Activated CD4-positive, alpha-beta T cell treated with anti-CD3 and anti-CD28 coated beads for 4 hours (primary cell): ENCODE results near the gene NBDY.
"Not testable (repeated sequence)": the region's sequence is repeated elsewhere in the genome, so short reads cannot be mapped to it uniquely, and the experiment has no call there.

Source experiments
- DNase-seq, 2 donors: peaks; one replicate each; pipeline ENCODE4 v3.0.0-alpha.2; 2020

The NBDY gene

DNA sequence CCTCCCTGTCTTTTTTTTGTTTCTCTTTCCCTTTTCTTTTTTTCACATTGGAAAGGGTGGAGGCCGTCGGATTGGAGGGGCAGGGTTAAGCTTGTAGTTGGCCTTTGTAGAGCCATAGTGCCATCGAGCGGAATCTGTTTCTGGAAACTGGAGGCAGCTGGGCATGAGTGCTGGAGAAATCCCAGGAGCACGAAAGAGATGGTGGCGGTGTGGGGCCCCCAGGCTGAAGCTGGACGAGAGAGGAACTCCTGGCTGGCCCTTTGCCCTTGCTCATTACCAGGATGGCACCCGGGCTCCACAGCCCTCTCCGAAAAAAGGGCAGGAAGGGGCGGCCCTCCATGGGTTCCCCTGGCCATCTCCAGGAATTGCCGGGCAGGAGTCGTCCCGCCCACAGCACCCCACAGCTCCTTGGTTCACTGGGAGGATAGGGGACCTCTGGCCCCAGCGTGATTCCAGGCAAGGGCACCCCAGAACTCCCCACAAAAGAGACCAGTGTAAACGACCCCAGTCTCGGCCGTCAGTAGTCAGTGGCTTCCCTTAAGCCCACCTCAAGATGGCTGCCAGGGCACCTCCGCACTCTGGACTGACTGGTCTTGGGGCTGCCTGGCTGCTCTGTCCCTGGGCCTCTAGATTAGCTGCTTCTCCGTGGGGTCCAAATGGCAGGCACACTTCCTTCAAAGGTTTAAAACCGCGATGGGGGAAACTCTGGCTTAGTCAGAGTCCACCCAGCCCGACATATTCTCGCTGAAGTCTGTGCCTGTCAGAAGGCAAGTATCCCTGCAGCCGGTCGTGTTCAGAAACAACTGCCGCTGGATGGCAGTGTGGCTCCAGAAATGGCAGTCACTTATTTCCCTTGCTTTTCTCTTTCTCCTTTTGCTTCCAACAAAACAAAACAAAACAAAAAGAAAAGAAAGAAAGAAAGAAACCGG is 74.1 kb downstream of the NBDY start:
- DNase-seq = peak; percentile 48 to 84

DNA sequence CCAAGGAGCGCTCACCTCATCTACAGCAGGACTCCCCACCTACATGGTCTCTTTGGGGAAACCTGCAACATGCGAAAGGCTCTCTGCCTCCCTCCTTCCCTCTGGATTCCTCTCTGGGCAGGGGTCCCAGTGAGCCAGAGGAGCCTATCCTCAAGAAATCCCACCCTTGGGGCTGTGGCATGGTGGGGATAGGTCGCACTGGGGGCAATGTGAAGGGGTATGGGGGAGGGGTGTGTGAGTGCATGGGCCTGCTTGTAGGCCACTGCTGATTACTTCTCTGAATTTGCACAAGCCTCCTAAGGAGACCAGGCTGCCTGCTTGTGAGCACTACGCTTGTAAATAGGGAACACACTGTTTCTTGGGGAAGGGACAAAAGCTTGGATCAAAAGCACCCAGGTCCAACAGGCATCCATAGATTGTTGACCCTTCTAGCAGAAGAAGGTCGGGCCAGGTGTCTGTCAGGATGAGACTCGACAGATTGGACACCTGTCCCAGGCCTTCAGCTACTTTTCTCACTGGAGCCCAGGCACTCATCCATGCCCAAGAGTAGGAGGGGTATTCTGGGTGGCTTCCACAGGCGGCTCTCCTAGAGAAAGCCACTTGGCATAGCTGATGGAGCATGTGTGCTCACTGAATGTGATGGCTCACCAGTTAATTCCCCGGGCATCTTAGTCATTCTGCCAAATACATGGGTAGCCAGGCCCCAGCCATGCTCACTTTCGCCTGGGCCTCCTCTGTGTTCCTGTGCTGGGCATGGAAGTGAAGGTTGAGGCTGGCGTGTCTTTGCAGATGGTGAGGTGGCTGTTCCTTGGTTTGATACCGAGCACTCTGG is 75.0 kb downstream of the NBDY start:
- DNase-seq = no peak

GRCh38 chrX:56804867-56805266 is 75.8 kb downstream of the NBDY start:
- no peak for DNase-seq

DNA sequence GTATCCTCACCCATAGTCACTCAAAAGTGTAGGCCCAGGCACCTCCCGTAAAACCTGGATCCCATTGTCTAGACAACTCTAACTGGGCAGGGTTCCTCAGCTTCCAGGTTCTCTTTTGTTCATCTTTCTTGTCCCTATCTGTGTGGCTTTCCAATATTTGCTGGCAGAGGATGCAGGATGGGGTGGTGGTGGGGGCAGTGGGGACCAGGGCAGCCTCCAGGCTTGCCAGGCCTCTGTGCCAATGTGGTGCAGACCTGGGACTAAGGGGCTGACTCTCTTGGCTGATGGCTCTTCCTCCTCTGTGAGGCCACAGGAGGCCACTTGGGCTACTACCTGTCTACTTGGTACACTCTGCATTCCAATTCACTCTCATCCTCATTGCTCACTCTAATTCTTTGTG is 76.4 kb downstream of the NBDY start:
- no peak for DNase-seq

- DNase-seq = not testable (repeated sequence)
Measured at GRCh38 chrX:56806176-56806575, 77.1 kb downstream of the NBDY start.

DNA sequence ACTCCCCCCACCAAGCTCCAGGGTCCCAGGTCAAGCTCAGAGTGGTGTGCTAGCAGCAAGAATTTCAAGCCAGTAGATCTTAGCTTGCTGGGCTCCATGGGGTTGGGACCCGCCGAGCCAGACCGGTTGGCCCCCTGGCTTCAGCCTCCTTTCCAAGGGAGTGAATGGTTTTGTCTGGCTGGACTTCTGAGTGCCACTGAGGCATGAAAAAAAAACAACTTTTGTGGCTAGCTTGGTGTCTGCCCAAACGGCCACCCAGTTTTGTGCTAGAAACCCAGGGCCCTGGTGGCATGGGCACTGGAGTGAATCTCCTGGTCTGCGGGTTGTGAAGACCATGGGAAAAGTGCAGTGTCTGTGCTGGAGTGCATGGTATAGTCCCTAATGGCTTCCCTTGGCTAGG is 82.6 kb downstream of the NBDY start:
- no peak for DNase-seq

DNA sequence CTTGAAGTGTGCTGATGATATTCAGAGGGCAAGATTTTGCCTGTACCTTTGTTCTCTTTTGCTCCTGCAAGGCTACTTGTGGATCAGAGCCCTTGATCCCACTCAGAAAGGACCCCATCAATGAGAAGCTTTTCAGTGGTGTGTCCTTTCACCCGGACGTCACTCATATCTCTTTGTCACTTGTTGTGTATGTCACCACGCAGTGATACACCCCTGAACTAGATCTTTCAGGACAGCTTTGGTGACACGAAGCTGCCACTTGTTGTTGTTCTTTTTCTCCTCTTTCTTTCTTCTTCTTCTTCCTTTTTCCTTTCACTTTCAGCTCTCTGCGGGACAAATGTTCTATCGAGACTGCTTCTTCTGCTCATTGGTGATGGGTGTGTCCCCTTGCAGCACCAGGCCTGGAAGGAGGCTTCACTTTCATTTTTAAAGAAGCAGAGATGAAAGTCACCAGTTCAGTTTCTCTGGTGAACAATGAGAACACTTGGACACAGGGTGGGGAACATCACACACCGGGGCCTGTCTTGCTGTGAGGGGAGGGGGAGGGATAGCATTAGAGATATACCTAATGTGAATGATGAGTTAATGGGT is 83.6 kb downstream of the NBDY start:
- DNase-seq = peak in 1 of 2 donors; percentile 19

DNA sequence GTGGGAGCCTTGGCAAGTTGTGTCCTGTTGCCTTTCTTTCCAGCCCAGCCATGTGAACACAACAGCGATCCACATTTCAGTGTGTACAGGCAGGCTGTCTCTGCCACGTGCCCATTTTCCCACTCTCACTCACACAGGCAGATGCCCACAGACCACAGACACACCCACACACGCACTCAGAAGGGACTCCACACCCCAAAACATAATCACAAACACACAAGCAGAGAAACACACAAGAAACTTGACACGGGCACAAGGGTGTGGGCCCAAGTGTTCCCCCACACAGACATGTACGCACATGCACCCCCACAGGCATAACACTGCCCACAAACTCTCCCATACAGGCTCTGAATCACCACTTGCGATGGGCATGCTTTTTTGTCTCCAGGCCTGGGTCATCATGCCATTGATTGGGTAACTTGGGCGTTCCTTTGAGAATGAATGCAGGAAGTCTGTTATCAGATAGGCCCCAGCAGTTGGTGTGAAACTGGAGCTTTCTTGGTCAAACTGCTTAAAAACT is 84.3 kb downstream of the NBDY start:
- DNase-seq = peak; percentile 30 to 33

GRCh38 chrX:56817179-56817578 is 88.1 kb downstream of the NBDY start:
- DNase-seq = no peak

DNA sequence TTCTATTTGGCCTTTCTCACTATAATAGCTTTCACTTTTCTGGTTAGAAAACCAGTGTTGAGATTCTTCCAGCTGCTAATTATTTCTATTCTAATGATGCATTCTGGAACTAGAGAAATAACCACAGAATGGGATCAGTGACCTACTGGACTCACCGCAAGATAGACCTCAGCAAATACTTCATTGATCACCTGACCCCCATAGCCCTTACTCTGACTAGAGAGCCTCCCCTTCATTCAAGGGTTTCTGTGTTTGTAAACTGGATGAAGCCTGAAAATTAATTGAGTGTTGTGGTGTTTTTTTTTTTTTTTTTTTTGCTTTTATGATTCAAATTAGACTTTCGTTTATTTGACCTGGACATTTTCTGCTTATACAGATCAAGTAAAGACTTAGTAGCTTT is 97.0 kb downstream of the NBDY start:
- DNase-seq = no peak

DNA sequence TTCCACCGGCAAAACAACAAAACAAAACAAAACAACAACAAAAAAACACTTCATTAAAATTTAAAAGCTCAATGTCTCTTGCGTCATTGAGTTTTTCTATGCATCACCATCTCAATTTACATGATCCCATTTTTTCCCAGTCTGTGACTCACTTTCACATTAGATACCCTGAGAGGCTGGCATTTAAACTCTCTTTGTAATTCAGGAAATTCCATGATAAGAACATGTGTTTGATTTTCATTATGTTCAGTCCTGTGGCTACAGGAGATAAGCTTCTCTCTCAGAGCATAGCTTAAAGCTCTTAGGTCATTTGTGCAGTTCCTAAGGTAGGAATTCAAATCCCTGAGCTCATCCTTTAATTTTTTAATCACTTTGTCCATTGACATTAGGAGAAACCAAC is 104.6 kb downstream of the NBDY start:
- no peak for DNase-seq

- no peak for DNase-seq
Measured at GRCh38 chrX:56853436-56853835, 124.4 kb downstream of the NBDY start.

DNA sequence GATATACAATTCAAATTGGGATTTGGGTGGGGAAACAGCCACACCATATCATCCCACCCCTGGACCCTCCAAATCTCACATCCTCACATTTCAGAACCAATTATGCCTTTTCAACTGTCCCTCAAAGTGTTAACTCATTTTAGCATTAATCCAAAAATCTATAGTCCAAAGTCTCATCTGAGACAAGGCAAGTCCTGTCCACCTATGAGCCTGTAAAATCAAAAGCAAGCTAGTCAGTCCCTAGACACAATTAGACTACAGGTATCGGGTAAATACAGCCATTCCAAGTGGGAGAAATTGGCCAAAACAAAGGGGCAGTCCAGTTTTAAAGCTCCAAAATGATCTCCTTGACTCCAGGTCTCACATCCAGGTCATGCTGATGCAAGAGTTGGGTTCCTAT is 128.0 kb downstream of the NBDY start:
- DNase-seq = no peak

DNA sequence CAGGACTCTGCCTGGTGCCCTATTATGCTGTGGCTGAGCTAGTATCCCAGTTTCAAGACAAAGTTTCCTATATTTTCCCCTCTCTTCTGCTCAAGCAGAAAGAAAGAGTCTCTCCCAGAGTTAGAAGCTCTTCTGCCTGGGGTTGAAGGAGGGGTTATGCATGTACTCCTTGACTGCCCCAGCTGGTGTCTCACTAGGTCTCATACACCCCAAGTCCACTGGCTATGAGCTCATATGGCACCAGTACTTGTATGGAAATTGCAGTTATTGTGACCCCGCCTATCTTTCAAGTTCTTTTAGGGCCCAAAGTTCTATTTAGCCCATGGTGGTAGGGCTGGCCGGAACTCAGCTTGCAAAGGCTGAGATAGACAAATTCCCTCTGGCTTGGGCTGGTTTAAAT is 131.8 kb downstream of the NBDY start:
- no peak for DNase-seq
